CD4-positive, alpha-beta T cell treated with Interleukin-6 for 4 hours (primary cell): ENCODE results near the gene ELMO1.

Experiments used
- DNase-seq: peaks from one replicate; pipeline ENCODE4 v3.0.0-alpha.2; 2020; ENCODE audit warnings: mixed read lengths

Gene ELMO1

DNA sequence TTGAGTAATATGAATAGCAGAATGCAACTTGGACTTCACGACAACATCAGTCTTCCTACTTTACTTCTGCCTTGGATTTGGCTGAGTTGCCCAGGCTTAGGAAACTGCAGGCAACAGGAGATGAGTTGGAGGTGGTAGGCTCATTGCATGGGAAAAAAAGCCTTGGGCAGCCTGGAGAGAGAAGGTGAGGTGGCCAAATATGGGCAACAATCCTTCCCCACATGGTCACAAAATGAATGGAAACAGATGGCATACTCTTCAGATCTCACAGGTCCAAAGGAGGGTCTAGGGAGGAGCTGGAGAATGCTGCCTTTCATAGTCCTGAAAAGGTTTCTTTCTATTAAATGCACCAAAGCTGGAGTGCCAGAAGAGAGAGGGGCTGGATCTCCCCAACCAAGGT is 595.7 kb downstream of the ELMO1 start:
- no peak for DNase-seq

DNA sequence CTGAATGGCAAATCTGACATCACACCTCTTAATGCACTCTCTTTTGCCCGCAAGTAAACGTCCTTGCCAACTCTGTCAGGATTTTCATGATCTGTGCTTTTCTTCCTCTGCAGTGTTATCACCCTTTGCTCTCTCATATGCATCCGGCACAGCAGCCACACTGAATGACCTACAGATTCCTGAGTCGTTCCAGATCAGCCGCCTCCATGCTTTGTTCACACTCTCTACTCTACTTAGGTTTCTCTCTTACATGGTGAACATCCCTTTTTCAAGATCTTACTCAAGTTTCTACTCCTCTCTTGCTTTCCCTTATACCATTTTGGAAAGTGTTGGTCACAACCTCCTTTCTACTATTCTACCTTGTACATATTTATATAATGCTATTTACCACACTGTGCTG is 596.6 kb downstream of the ELMO1 start:
- DNase-seq: no peak

GRCh38 chr7:36851382-36851781 is 597.3 kb downstream of the ELMO1 start:
- no peak for DNase-seq

- no peak for DNase-seq
Measured at GRCh38 chr7:36847946-36848345, 600.7 kb downstream of the ELMO1 start.

DNA sequence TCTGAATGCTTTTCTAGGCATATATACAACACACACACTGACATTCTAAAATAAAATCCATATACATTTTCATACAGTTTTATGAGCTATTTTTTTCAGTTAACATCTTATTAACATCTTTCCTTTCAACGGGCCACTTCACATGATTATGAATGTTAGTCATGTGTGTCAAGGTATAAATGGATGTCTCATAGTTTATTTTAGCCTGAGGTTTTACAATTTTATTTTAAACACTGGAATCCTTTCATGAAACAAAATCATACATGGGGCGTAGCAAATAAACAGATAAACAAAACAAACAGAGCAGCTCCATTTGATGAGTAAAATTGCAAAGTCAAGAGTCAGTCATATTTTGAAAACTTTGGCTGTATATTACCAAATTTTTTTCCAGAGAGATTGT is 604.3 kb downstream of the ELMO1 start:
- DNase-seq: no peak

GRCh38 chr7:36840904-36841303 is 607.8 kb downstream of the ELMO1 start:
- no peak for DNase-seq

DNA sequence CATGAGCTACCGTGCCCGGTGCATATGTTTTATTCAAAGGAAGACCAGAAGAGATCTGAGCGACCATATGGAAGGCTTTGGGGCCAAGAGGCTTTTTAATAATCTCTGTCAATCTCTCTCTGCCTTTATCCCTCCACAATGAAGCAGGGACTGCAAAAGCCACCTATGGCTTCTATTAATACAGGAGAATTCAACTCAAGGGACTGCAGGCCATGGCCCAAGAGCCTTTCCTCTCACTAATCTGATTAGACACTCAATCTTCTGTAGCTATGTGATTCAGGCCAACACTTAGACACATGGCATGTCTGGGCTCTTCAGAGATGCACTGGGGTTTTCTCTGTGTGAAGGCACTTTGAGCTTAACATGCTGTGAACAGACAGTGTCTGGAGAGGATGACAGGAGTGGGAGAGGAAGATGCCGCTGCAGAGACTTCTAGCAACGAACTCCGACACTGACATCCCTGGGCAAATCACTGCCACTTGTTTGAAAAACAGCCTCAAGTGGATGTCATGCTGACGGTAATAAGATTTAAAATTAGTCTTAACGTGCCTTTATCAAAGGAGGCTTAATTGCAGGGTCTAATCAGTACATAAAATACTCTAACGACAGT is 609.9 kb downstream of the ELMO1 start:
- DNase-seq: no peak

GRCh38 chr7:36831049-36831448 is 617.6 kb downstream of the ELMO1 start:
- no peak for DNase-seq

- DNase-seq: no peak
Measured at GRCh38 chr7:36827726-36828703, 620.6 kb downstream of the ELMO1 start.

DNA sequence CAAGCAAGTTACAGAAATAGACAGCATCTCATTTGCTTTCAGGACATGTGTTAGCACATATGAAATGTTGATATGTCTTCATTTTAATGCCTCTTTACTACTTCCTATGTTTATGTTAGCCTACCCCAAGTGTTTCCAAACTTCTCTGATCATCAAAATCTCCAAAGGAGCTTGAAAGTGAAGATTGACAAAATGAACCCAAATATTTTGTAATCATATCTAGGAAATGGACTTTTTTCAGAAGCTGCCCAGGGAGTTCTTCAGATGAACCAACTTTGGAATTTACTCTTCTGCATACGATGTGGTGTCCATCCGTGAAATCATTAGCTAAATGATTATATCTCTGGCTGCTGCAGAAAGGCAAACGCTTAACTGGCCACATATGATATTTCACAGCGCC is 623.2 kb downstream of the ELMO1 start:
- DNase-seq: no peak

DNA sequence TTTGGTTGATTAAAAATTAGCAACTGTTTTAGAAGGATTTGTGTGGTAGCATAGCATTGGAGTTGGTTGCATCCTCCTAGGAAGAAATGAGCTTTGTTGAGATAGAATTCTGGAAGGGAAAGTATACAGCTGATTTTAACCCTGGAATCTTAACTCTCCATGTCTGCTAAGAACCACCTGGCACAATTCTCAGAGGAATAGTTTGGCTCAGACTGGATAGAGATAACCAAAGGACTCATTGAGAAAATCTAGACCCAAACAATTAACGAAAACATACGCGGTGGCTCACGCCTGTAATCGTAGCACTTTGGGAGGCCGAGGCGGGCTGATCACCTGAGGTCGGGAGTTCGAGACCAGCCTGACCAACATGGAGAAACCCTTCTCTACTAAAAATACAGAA is 625.3 kb downstream of the ELMO1 start:
- DNase-seq: no peak

- DNase-seq: no peak
Measured at GRCh38 chr7:36821617-36822016, 627.0 kb downstream of the ELMO1 start.

DNA sequence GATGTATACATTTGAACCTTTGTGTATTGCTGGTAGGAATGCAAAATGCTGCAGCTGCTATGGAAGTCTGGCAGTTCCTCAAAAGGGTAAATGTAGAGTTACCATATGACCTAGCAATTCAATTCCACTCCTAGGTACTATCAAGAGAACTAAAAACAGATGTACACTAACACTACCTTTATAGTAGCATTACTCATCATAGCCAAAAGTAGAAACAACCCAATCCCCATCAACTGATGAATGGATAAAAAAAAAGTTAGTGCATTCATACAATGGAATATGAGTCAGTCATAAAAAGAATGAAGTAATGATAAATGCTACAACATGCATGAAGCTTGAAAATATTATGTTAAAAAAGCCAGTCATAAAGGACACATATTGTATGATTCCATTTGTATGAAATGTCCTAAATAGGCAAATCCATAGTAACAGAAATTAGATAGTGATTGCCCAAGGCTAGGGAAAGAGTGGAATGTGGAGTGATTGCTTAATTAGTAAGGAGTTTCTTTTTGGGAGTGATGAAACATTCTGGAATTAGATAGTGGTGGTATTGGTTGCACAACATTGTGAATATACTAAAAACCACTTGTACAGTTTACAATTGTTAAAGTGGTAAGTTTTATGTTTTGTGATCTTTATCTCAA is 628.0 kb downstream of the ELMO1 start:
- DNase-seq: no peak

- no peak for DNase-seq
Measured at GRCh38 chr7:36819639-36820038, 629.0 kb downstream of the ELMO1 start.

DNA sequence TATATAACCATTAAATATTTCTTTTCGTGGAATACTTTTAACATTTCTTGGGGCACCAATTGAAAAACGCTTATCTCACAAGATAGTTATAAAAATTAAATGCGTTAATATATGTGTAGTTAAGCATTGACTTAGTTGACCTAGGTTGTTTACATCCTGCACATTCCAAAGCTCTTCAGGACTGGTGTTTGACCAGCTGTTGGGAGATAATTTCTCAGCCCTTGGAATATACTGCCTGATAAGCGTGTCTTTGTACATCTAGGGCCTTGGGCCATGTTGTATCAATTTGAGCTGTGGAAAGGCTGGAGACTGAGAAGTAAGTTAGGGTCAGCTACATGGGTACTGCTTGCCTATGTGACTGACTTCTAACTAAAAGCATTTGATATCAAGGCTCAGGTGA is 634.4 kb downstream of the ELMO1 start:
- no peak for DNase-seq

DNA sequence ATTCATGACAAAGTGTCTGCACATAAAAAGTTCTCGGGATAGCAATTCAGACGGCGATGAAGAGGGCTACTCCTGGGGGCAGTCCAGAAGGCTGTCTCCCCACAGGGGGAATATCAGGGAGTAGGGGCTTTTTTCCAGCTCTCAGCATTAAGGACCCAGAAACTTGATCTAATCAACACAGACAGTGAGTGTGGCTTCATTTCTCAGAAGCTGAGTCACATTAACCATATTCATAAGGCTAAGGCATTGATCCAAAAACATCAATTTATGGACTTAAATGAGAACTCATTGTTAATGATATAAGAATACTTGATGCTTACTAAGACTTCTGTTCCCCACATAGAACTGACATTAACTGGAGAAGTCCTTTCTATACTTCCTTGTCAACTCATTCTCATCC is 636.9 kb downstream of the ELMO1 start:
- no peak for DNase-seq

GRCh38 chr7:36810489-36810888 is 638.2 kb downstream of the ELMO1 start:
- DNase-seq: no peak

GRCh38 chr7:36810032-36810431 is 638.6 kb downstream of the ELMO1 start:
- DNase-seq: no peak

- no peak for DNase-seq
Measured at GRCh38 chr7:36809510-36809909, 639.2 kb downstream of the ELMO1 start.

- DNase-seq: no peak
Measured at GRCh38 chr7:36809086-36809485, 639.6 kb downstream of the ELMO1 start.

DNA sequence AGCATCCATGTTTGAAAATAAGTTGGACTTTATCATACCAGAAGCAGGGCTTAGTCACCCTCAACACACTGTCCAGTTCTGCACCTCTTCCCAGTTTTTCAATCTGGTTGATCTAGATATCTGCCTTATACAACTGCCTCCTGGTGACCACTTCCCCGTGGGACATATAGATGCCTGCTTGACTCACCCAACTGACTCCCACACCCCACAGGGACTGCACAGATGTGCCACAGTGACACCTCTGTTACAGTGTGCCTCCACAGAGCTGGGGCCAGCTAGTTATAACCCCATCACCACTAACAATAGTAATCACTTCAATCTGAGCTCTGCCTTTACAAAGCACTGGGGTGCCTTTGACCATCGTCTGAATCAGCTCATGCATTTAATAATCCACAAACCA is 641.8 kb downstream of the ELMO1 start:
- no peak for DNase-seq
